ENCODE data around the gene DNAH14. TPM values are rescaled to one million over a fixed set of nuclear protein-coding genes. Genes with fewer than 3 reads are reported as not detected.

Gene DNAH14
- total RNA-seq, 1 experiment from 2014 or later, result 39.7 TPM

- Histone ChIP-seq H3K27ac (ENCODE audit: insufficient read length, low read depth, low read length) (no peak overlapping the region), H3K14ac (ENCODE audit: insufficient read depth, low read length) (no peak overlapping the region), H2BK20ac (ENCODE audit: low read depth, low read length, poor library complexity, severe bottlenecking) (no peak overlapping the region), H3K18ac (ENCODE audit: insufficient read length, low read depth, low read length) (no peak overlapping the region), H2AK5ac (ENCODE audit: insufficient read length, low read length) (peak overlapping the region; percentile 76), H2BK12ac (ENCODE audit: insufficient read length, low read depth, low read length) (no peak overlapping the region), H3K4ac (ENCODE audit: low read depth, low read length) (no peak overlapping the region), H3K79me2 (ENCODE audit: insufficient read depth, low read length) (peaks cover 30% of the 10 kb centered on the region), H2BK5ac (ENCODE audit: insufficient read length, low read length) (no peak overlapping the region), H2BK120ac (ENCODE audit: low read depth, low read length, poor library complexity, severe bottlenecking) (no peak overlapping the region), H4K91ac (ENCODE audit: insufficient read length, low read depth, low read length) (no peak overlapping the region), H4K8ac (replicated peaks; ENCODE audit: insufficient read length, low read depth, low read length) (no peak overlapping the region), H3K4me2 (ENCODE audit: insufficient read depth, insufficient read length, low read length) (no peak overlapping the region), H3K9ac (ENCODE audit: extremely low read depth, insufficient read length, low read length) (no peak overlapping the region), H3K27me3 (ENCODE audit: insufficient read depth, low read length) (no peaks in the 10 kb centered on the region), H4K20me1 (ENCODE audit: control insufficient read depth, insufficient read depth, insufficient read length) (no peaks in the 10 kb centered on the region), H3K9me3 (ENCODE audit: control insufficient read depth, low read depth, low read length) (no peaks in the 10 kb centered on the region), H3T11ph (ENCODE audit: low read length) (no peak overlapping the region), H2AFZ (ENCODE audit: low read length) (no peak overlapping the region), H3K79me1 (ENCODE audit: insufficient read depth, low read depth, low read length, poor library complexity, severe bottlenecking) (peaks cover 5% of the 10 kb centered on the region), H3K23me2 (ENCODE audit: insufficient read length, low read depth, low read length, poor library complexity, severe bottlenecking) (peaks cover 8% of the 10 kb centered on the region), H4K5ac (ENCODE audit: insufficient read length, low read depth, low read length) (no peak overlapping the region), H2BK15ac (ENCODE audit: low read depth, low read length) (no peak overlapping the region), H3K56ac (ENCODE audit: insufficient read length, low read depth, low read length) (no peak overlapping the region), H3K4me1 (ENCODE audit: insufficient read depth, low read length) (peaks cover 15% of the 10 kb centered on the region; the same call in 1 of the 2 replicates), H3K23ac (ENCODE audit: insufficient read length, low read depth, low read length) (no peak overlapping the region)
- Mint-ChIP-seq H3K36me3 (ENCODE audit: insufficient read depth in 1 of 3, low read depth in 3 of 3) (peaks cover 15 to 23% (median 22%) of the 10 kb centered on the region in 3 experiments; a peak in 6 of 7 replicates), H3K4me3 (no peak overlapping the region), H3K4me1 (peaks cover 43 to 45% of the 10 kb centered on the region in 2 experiments), H3K27me3 (ENCODE audit: low read depth) (peaks cover 5% of the 10 kb centered on the region; the same call in 1 of the 2 replicates), H3K27ac (peak overlapping the region in 1 of 3 experiments; percentile 73; a peak in 2 of 7 replicates), H3K9me3 (no peaks in the 10 kb centered on the region)
- WGBS (ENCODE audit: extremely low coverage, insufficient read length, low lambda C conversion rate), result no CpG with 5 or more reads among the region's 14 CpGs
- TF ChIP-seq CTCF (conservative IDR thresholded peaks at IDR 0.05), result no peak
- DNase-seq, result no peak
Measured at GRCh38 chr1:225422031-225422605, 492.6 kb downstream of the DNAH14 start.
